GM10847 (cell line): Measurements from ENCODE around the gene DEAF1.

Source experiments
- POLR2A ChIP-seq: IDR thresholded peaks from 2 replicates; pipeline ENCODE4 v1.6.1; 2011; ENCODE audit not compliant: insufficient read length; ENCODE audit errors: extremely low read depth

DEAF1 gene

DNA sequence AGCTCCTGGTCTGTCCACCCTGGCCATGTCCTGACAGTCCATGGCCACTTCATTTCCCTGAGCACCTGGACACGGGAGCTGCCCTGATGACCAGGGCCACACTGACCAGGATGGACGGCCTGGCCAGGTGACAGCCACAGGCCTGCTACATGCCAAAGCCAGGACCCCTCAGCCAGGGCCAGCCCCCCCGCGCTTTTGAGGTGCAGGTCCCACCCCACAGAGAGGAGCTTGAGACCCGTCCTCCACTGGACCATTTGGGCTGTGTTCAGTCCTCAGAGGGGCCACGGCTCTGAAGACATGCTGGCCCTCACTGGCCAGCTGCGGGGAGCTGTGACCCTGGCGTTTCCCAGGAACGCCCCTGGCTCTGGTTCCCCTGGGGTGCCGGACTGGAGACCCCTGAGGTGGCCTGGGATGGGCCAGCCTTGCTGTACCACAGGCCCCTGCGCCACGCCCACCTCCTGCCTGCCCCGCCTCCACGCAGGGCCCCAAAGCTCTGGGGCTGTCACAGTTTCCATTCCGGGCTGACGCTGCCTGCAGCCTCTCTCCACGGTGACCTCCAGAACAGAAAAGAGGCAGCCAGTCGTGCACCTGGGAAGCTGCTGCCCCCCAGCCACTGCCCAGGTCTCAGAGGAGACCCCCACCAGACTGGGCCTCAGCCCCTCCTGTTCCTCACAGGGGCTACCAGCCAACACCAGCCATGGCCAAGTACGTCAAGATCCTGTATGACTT, 29.2 kb upstream of the DEAF1 start:
- no peak for TF ChIP-seq POLR2A

DNA sequence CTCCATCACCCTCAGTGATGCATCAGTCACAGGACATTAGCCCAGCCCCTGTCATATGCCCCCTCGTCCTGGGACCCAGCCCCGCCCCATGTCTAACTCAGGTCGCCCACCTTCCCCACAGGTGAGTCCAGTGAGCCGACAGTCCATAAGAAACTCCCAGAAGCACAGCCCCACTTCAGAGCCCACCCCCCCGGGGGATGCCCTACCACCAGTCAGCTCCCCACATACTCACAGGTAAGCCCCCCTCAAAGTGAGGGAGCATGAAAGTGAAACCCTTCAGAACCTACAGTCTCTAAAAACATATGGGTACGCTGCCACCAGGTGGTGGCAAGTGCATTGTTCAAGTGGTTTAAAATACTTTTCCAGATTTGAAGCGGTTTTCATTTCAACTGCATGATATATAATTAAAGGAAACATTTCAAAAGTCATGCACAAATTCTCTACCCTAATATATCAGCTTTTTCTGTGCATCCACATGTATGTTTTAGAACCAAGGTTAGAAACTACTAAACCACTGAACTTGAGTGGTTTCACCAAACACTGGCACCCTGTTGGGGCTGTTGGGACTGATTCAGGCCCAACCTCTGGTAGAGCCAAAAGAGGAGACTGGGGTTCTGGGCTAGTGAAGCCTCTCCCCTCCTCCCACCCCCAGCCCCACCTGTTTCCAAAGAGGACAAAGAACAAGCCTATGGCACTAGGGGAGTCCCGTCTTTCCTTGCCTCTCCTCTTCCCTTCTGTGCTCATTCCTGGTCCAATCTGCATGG, 28.3 kb upstream of the DEAF1 start:
- TF ChIP-seq POLR2A = no peak

DNA sequence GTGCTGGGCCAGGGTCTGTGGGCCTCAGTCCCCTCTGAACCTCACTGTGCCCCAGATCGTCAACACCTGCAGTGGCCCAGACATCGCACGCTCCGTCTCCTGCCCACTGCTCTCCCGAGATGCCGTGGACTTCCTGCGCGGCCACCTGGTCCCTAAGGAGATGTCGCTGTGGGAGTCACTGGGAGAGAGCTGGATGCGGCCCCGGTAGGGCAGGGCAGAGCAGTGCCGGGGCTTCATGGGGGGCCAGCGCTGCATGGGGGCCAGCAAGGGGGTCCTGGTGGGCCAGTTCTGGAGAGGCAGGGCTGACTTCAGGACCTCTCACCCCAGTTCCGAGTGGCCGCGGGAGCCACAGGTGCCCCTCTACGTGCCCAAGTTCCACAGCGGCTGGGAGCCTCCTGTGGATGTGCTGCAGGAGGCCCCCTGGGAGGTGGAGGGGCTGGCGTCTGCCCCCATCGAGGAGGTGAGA, 27.4 kb upstream of the DEAF1 start:
- TF ChIP-seq POLR2A = no peak

DNA sequence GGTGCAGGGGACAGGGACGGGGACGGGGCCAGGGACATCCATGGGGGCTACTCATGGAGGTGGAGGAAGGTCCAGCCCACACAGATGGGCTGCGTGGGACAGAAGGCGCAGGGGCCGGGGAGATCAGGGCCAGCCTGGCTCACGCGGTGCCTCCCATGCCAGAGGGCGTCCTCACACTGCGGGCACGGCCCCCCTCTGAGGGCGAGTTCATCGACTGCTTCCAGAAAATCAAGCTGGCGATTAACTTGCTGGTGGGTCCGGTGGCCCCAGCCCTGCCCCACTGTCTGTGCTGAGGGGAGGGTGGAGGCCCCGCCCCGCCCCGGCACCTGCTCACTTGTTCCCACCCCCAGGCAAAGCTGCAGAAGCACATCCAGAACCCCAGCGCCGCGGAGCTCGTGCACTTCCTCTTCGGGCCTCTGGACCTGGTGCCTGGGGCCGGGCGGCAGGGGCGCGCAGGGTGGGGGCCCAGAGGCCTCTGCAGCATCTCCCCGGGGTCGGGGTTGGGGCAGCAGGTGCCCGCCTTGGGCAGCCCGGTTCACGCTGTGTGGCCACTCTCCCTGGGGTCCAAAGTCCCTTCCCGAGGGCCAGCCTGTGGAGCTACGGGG, 26.8 kb upstream of the DEAF1 start:
- TF ChIP-seq POLR2A = no peak

DNA sequence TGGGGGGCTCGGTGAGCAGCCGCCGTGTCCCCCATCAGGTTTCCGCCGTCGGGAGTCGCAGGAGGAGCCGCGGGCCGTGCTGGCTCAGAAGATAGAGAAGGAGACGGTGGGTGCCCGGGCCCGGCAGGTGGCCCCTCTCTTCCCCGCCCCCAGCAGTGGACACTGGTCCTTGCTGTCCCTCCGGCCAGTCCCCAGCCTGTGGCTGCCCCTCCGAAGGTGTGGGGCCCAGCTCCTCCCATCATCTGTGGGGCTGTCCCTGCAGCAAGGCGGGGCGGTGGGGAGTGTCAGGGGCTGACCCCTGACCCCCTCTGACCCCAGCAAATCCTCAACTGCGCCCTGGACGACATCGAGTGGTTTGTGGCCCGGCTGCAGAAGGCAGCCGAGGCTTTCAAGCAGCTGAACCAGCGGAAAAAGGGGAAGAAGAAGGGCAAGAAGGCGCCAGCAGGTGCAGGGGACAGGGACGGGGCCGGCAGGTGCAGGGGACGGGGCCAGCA, 26.3 kb upstream of the DEAF1 start:
- TF ChIP-seq POLR2A = no peak

DNA sequence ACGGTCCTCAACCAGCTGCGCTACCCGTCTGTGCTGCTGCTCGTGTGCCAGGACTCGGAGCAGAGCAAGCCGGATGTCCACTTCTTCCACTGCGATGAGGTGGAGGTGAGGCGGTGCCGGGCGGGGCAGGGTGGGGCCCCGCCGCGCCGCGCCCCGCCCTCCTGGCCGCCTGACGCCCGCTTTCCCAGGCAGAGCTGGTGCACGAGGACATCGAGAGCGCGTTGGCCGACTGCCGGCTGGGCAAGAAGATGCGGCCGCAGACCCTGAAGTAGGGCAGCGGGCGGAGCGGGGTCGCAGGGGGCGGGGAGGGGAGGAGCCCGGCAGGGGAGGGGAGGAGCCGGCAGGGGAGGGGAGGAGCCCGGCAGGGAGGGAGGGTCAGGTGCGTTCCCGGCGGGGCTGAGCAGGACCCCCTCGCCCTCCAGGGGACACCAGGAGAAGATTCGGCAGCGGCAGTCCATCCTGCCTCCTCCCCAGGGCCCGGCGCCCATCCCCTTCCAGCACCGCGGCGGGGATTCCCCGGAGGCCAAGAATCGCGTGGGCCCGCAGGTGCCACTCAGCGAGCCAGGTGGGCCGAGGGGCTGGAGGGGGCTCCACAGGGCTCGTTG, 25.7 kb upstream of the DEAF1 start:
- no peak for TF ChIP-seq POLR2A

DNA sequence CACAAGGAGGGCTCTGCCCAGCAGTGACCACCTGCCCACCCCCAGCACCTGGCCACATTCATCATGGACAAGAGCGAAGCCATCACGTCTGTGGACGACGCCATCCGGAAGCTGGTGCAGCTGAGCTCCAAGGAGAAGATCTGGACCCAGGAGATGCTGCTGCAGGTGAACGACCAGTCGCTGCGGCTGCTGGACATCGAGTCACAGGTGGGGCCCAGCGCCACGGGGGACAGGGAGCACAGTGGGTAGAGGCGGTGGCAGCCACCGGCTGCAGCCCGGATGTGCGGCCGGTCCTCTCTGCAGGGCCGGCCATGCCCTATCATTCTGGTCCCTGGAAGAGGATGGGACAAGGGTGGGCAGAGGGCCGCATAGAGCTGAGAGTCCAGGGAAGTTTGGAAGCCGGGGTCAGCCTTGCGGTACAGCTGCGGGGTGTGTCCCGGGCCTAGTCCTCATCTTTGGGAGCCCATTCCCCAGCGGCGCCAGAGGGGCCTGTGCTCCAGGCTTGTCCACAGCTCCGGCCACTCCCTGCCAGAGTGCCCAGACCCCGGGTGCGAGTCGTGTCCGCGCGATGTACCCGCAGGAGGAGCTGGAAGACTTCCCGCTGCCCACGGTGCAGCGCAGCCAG, 25.1 kb upstream of the DEAF1 start:
- no peak for TF ChIP-seq POLR2A

DNA sequence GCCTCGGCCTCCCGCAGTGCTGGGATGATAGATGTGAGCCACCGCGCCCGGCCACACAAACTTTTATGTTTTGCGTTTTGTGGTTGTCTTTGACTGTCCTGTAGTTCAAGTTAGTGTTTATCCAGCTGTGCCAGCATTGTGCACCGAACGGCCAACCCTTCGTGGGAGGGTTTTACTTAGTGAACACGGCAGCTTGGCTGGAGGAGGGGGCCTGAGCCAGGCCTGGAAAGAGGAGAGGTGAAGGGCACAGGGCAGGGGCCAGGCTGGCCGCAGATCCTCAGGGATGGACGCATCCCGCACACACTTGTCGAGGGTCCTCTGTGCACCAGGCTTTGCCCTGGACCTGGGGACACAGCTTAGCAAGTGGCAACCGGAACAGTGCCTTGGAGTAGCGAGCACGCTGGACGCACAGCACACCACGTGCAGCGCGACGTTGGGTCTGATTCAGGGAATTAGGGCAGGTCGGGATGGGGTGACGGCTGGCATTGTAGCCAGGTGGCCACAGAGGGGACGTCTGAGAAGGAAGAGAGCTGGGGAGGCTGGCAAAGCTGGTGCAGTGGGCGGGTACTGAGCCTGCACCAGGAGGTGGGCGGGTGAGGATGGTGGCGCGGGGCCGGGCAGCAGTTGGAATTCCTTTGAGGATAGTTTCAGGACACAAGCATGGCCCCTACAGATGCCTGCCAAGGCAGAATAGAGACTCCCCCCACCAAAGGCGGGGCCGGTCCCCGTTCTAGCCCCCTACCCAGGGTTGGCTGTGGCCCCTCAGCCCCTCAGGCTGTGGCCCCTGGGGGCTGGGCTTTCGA, 24.4 kb upstream of the DEAF1 start:
- TF ChIP-seq POLR2A = no peak

DNA sequence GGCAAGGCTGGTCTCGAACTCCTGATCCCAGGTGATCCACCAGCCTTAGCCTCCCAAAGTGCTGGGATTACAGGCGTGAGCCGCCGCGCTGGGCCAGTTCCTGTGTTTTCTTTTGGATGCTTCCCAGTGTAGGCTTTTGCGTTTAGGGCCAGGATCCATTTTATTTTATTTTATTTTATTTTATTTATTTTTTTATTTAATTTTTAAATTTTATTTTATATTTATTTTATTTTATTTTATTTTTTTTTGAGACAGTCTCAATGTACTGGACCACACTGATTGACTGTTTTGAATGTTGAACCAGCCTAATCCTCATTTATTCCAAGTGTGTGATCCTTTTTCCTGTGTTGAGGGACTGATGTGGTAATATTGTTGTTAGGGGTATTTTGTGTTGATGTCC, 19.4 kb upstream of the DEAF1 start:
- no peak for TF ChIP-seq POLR2A

DNA sequence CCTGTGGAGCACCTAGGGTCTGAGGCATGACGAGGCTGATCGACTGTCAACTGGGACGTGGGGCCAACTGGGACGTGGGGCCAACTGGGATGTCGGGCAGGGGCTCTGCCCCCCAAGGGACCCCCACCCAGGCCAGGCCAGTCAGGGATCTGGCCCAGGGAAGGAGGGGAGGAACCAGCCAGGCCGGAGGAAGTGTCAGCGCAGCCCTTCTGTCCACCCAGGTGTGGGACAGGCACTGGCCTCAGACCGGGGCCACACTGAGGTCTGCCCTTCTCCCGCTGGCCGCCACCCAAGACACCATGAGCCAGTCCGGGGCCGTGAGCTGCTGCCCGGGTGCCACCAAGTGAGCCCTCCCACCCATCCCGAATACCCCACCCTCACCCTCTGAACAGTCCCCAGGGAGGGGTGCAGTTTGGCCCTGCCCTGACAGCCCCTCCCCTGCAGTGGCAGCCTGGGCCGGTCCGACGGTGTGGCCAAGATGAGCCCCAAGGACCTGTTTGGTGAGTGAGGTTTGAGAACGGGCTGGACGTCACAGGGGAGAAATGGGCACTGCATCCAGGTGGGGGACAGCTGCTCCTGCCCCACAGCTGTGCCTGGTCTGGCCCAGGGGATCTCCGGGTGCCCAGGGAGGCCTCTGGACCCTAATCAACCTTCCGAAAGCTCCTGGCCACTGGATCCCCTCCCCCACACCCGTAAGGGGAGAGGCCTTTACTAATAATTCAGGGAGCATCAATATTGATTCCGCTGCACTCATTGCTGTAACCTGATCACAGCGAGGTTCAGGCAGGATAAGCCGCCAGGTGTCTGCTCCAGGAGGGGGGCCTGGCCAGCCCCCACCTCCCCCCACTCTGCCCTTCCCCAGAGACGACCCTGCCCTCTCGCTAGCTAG, 14.3 kb upstream of the DEAF1 start:
- TF ChIP-seq POLR2A = no peak

DNA sequence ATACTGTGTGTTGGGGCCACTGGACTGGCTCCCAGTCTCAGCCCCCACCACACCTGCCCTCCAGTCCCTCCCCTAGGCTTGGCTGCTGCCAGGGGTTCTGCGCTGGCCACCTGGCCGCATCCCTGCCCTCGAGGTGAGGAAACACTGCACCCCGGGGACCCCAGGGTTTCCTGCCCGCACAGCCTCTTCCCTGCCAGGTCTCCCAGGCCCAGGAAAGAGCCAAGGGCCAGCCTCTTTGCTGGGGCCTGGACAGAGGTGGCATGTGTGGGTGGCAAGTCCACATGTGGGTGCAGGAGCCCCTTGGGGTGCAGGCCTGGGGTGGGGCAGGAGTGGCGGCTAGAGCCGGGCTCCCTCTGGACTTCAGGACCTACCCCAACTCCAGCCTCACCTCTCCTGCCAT, 13.5 kb upstream of the DEAF1 start:
- no peak for TF ChIP-seq POLR2A

DNA sequence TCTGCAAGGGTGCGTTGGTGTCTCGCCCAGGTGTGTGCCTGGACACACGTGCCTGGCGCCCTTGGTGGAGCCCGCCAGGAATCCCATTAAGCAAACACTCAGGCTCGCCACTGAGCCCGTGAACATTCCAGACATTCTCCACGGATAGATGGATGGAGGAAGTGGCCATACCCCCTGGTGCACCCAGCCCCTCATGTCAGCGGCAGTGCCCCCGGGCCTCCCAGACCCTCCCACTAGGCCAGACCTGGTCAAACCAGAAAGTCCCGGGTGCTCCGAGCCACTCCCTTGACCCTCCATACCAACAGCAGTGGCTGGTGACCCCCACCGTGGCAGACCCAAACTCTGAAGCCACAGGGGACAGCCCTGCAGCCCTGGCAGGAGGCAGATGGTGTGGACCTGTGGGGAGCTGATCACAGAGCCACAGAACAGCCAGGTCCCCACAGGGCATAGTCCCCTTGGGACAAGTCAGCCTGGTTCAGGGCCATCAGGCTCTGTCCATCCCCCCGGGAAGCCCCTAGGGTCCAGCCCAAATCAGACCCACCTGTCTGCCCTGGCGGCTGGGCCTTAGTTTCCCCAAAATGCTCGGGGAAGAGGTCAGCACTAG, 12.9 kb upstream of the DEAF1 start:
- TF ChIP-seq POLR2A = no peak
